BE2C (cell line): ENCODE measurements around the gene TSHZ1.

ENCODE experiments used
- DNase-seq: peaks from one replicate; pipeline ENCODE4 v3.0.0-alpha.2; 2020
- H3K27me3 ChIP-seq: fragments of 250-450 bp; sonication (Bioruptor Pico); 2 replicates; pipeline ENCODE4 v1.5.1; 2020; ENCODE audit warnings: mild to moderate bottlenecking
- H3K36me3 ChIP-seq: fragments of 250-450 bp; sonication (Bioruptor Pico); 2 replicates; pipeline ENCODE4 v1.5.1; 2020; ENCODE audit warnings: mild to moderate bottlenecking
- H3K4me1 ChIP-seq: fragments of 250-450 bp; sonication (Bioruptor Pico); 2 replicates; pipeline ENCODE4 v1.5.1; 2020
- H3K4me3 ChIP-seq: 2 replicates; pipeline ENCODE4 v1.5.1; 2011; ENCODE audit warnings: low read depth, low read length
- H3K9me3 ChIP-seq: fragments of 250-450 bp; sonication (Bioruptor Pico); 2 replicates; pipeline ENCODE4 v1.5.1; 2020
- TF ChIP-seq, protein P1 (sequence below): IDR thresholded peaks from 2 replicates; pipeline ENCODE4 v1.5.1; 2012; ENCODE audit warnings: mild to moderate bottlenecking, low read depth, low read length

Gene TSHZ1

DNA sequence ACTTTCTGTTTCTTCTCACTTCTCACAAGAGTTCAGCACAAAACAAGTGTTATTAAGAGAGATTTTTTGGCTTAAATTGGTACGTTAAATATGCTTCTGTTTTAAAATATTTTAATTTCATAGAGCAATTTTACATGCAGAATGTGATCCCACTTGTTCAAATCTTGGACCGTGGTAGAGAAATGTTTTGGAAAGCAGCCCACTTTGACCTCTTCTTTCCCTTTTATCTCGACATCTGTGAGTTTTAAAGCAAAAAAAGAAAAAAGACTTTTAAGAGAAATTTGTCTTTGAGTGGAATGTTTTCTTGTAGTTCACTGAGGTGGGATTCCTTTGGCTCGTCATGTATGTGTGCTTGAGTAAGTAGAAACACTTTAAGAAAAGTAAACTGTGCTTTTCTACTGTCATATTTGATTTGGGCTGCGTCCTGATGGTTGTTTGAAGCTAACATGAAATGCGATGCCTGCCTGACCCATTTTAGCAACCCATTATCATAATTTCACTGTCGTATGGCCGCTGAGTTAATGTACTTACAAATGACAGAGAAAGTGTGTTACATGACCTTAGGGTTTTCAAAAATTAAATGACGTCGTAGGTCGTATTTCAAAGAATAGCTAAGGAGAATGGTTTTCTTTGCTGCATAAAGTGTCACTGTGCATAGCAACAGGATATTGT lies 54.5 kb downstream of the TSHZ1 start:
- TF ChIP-seq, protein P1, sequence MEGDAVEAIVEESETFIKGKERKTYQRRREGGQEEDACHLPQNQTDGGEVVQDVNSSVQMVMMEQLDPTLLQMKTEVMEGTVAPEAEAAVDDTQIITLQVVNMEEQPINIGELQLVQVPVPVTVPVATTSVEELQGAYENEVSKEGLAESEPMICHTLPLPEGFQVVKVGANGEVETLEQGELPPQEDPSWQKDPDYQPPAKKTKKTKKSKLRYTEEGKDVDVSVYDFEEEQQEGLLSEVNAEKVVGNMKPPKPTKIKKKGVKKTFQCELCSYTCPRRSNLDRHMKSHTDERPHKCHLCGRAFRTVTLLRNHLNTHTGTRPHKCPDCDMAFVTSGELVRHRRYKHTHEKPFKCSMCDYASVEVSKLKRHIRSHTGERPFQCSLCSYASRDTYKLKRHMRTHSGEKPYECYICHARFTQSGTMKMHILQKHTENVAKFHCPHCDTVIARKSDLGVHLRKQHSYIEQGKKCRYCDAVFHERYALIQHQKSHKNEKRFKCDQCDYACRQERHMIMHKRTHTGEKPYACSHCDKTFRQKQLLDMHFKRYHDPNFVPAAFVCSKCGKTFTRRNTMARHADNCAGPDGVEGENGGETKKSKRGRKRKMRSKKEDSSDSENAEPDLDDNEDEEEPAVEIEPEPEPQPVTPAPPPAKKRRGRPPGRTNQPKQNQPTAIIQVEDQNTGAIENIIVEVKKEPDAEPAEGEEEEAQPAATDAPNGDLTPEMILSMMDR = no peak
- H3K36me3 ChIP-seq = no peaks in the 10 kb centered on the region
- H3K4me3 ChIP-seq = peak overlapping the region; percentile 31; the same call in 1 of the 2 replicates
- no peak for DNase-seq
- no peaks in the 10 kb centered on the region for H3K9me3 ChIP-seq
- peaks cover 6% of the 10 kb centered on the region for H3K4me1 ChIP-seq
- no peaks in the 10 kb centered on the region for H3K27me3 ChIP-seq

DNA sequence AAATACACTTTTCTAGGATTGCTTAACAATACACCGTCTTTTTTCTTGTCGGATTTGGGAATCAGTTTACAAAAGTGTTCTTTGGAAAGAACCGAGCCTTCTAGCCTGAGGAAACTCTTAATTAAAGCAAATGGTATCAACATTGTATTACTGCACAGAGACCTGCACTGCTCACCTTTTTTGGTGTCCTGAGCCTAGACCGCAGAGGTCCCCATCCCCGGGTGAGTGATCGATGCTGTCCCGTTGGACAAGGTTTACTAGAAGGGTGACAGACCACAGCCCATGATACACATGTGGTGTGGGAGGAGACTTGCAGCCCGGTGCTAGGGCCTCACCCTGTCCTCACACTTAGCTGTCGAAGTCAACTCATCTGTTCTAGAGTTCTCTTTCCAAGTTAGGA lies 55.3 kb downstream of the TSHZ1 start:
- TF ChIP-seq, protein P1 = no peak
- H3K4me3 ChIP-seq = no peak overlapping the region
- peaks cover 6% of the 10 kb centered on the region for H3K4me1 ChIP-seq

DNA sequence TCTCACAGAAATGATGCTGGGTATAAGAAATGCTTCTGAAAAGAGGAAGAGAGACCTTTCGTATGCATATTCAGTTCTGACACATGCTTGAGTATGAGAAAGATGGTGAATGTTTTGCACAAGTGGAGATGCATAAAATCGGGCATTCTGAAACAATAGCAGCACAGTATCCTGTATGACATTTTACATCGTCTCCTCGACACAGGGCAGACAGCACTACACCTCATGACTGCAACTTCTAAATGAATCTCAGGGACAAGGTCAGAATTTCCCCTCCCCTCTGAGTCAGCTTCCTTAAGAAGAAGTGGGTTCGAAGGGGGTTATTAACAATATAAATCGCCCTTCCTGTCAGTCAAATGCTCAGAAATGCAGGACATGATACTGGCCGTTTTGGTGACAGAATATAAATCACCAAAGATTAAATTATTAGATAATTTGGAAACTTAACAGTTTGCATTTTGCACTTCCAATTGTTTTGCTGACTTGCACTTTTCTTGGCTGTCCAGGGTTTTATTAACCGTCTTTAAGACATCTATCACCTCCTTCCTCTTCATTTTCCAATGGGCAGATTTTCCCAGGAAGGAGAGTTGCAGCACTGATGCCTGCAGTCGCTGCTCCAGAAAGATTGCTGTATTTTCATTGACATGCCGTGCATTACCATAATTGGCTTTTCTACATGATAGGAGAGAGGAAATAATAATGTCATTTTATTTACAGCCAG lies 57.2 kb downstream of the TSHZ1 start:
- Histone ChIP-seq H3K36me3 (no peaks in the 10 kb centered on the region), H3K9me3 (no peaks in the 10 kb centered on the region), H3K27me3 (no peaks in the 10 kb centered on the region), H3K4me1 (peaks cover 6% of the 10 kb centered on the region), H3K4me3 (no peak overlapping the region)
- no peak for DNase-seq
- TF ChIP-seq, protein P1 = no peak

More for the DNA sequence above, 55.3 kb downstream of the TSHZ1 start:
- H3K36me3 ChIP-seq = no peaks in the 10 kb centered on the region
- H3K9me3 ChIP-seq = no peaks in the 10 kb centered on the region
- H3K27me3 ChIP-seq = no peaks in the 10 kb centered on the region
- no peak for DNase-seq

DNA sequence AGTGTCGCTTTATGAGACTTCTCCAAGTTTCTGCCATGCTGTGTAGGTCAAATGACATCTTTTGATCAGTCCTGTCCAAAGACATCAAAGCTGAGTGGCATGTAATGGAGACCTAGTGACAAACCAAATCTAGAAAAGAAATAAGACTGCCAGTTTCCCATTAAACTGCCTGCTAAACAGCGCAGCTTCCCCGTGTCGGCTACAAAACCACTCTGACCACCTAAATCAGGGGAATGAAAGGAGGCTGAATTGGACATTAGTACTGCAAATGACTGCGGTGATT lies 57.7 kb downstream of the TSHZ1 start:
- TF ChIP-seq, protein P1 = no peak
- Histone ChIP-seq H3K4me3 (no peak overlapping the region), H3K36me3 (no peaks in the 10 kb centered on the region), H3K4me1 (peaks cover 6% of the 10 kb centered on the region), H3K9me3 (no peaks in the 10 kb centered on the region), H3K27me3 (no peaks in the 10 kb centered on the region)
- no peak for DNase-seq

- H3K4me1 ChIP-seq = peaks cover 6% of the 10 kb centered on the region
- DNase-seq = peak; percentile 42
- H3K9me3 ChIP-seq = no peaks in the 10 kb centered on the region
- H3K36me3 ChIP-seq = no peaks in the 10 kb centered on the region
- H3K4me3 ChIP-seq = no peak overlapping the region
- TF ChIP-seq, protein P1 = no peak
- no peaks in the 10 kb centered on the region for H3K27me3 ChIP-seq
These were observed 58.6 kb downstream of the TSHZ1 start for GRCh38 chr18:75269124-75269680.

GRCh38 chr18:75269696-75270095 lies 59.1 kb downstream of the TSHZ1 start:
- DNase-seq = no peak
- TF ChIP-seq, protein P1 = no peak
- Histone ChIP-seq H3K4me3 (no peak overlapping the region), H3K9me3 (no peaks in the 10 kb centered on the region), H3K36me3 (no peaks in the 10 kb centered on the region), H3K4me1 (peaks cover 6% of the 10 kb centered on the region), H3K27me3 (no peaks in the 10 kb centered on the region)
